ENCODE data around the gene MLEC. TPM values are rescaled to one million over a fixed set of nuclear protein-coding genes. Genes with fewer than 3 reads are reported as not detected.

The MLEC gene
- polyA plus RNA-seq, 1 experiment: 34.3 TPM

DNA sequence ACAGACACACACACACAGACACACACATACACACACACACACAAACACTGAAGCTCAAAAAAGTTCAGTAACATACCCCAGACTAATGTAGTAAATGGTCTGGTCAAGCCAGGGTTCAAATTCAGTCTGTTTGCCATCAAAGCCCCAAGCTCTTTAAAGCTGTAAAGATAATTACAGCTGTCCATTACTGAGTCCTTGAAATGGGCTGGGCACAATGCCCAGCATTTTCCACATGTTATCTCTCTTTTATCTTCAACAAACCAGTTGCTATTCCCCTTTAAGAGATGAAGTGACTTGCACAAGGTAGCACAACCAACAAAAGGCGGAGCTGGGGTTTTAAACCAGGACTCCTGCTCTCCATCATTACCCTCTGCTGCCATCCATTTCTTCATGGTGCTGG is 15.7 kb downstream of the MLEC start:
- CTCF ChIA-PET: interaction anchor here (0.9 to 1.2 kb wide), 2 partner anchors 18 to 56 kb away, joined by 3 to 4 read pairs; no protein-coding TSS in a partner anchor
- no peak for DNase-seq (ENCODE audit: low read depth)
- Histone ChIP-seq H3K36me3 (ENCODE audit: control insufficient read depth, insufficient read depth, low read length) (peaks cover 19% of the 10 kb centered on the region), H3K27me3 (ENCODE audit: control insufficient read depth, insufficient read depth, low read length) (no peaks in the 10 kb centered on the region), H3K4me3 (ENCODE audit: low read depth, low read length) (no peak overlapping the region)
- POLR2A ChIA-PET: no interaction called here
- TF ChIP-seq, protein P1, sequence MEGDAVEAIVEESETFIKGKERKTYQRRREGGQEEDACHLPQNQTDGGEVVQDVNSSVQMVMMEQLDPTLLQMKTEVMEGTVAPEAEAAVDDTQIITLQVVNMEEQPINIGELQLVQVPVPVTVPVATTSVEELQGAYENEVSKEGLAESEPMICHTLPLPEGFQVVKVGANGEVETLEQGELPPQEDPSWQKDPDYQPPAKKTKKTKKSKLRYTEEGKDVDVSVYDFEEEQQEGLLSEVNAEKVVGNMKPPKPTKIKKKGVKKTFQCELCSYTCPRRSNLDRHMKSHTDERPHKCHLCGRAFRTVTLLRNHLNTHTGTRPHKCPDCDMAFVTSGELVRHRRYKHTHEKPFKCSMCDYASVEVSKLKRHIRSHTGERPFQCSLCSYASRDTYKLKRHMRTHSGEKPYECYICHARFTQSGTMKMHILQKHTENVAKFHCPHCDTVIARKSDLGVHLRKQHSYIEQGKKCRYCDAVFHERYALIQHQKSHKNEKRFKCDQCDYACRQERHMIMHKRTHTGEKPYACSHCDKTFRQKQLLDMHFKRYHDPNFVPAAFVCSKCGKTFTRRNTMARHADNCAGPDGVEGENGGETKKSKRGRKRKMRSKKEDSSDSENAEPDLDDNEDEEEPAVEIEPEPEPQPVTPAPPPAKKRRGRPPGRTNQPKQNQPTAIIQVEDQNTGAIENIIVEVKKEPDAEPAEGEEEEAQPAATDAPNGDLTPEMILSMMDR (IDR thresholded peaks at IDR 0.05; ENCODE audit: insufficient read depth, low read depth, low read length): no peak

DNA sequence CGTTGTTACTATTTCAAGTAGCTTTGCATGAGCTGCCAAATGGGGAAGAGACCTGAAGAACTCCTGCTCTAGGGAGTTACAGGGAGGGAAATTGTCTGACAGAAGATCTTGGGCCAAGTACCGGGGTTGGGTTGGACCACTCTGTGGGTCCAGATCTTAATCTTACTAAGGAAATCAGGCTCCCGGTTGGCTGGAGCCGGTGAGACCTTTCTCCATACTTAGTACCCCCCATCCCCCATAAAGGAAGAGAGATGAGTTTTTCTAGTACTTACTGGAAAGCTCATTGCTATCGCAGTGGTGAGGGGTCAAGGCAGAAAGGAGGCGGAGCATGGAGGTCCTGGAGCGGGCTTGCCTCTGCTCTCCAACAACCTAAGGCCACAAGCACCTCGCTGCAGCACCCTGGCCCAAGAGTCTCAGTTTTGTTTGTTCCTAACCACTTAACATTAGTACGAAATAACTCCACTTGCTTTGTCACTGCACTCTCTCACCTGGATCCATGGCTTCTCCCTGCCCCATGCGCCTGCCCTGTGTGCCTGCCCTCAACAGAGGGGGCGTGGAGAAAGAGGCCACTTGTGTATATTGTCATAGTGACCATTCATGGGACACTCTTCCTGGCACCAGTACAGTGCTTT is 16.5 kb downstream of the MLEC start:
- CTCF ChIA-PET: interaction anchor here (0.9 to 1.2 kb wide), 2 partner anchors 17 to 56 kb away, joined by 3 to 4 read pairs; no protein-coding TSS in a partner anchor

DNA sequence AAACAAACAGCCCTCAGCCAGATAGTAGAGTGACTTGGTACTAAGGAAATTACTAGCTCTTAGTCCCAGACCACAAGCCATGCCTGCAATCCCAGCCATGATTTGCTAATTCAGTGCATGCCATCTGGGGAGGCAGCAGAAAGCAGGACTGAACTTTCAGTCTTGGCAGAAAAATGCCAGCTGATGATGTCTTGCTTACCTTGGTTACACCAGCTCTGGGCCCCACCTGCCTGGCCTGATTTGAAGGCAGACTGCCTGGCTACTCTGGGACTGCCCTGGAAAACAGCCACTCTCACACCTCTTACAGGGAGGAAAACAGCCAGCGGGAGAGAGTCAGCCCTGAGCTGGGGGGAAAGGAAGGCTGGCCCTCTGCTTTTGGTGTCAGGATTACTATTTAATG is 18.7 kb downstream of the MLEC start:
- TF ChIP-seq, protein P1 (IDR thresholded peaks at IDR 0.05; ENCODE audit: insufficient read depth, low read depth, low read length): no peak
- ChIA-PET POLR2A (no interaction called here), CTCF (interaction anchor here (0.9 to 1.2 kb wide), 3 partner anchors 18 to 124 kb away, joined by 3 to 4 read pairs (median 4); partner anchors contain the start of gene POP5)
- DNase-seq (ENCODE audit: low read depth): no peak
- H3K27me3 ChIP-seq (ENCODE audit: control insufficient read depth, insufficient read depth, low read length): no peaks in the 10 kb centered on the region
- no peak overlapping the region for H3K4me3 ChIP-seq (ENCODE audit: low read depth, low read length)
- peaks cover 8% of the 10 kb centered on the region for H3K36me3 ChIP-seq (ENCODE audit: control insufficient read depth, insufficient read depth, low read length)

More for the DNA sequence above, 16.5 kb downstream of the MLEC start:
- TF ChIP-seq, protein P1 (IDR thresholded peaks at IDR 0.05; ENCODE audit: insufficient read depth, low read depth, low read length): no peak
- POLR2A ChIA-PET: no interaction called here
- Histone ChIP-seq H3K27me3 (ENCODE audit: control insufficient read depth, insufficient read depth, low read length) (no peaks in the 10 kb centered on the region), H3K36me3 (ENCODE audit: control insufficient read depth, insufficient read depth, low read length) (peaks cover 16% of the 10 kb centered on the region), H3K4me3 (ENCODE audit: low read depth, low read length) (no peak overlapping the region)
- DNase-seq (ENCODE audit: low read depth): no peak

DNA sequence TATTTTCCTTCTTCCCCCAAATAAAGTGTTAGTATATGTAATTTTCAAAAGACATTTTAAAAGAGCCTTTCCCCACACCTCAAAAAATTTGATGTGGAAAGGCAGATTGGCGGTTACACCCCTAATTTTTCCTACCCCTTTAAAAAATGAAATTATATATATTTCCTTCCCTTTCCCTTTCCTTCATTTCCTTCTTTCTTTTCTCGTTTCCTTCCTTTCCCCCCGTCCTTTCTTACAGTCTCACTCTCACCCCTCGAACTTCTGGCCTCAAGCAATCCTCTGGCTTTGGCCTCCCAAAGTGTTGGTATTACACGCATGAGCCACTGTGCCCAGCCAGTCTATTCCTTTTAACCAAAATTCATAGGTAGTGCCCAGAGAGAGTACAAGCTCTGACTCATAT is 19.1 kb downstream of the MLEC start:
- POLR2A ChIA-PET: no interaction called here
- TF ChIP-seq, protein P1 (IDR thresholded peaks at IDR 0.05; ENCODE audit: insufficient read depth, low read depth, low read length): no peak
- DNase-seq (ENCODE audit: low read depth): no peak
- Histone ChIP-seq H3K4me3 (ENCODE audit: low read depth, low read length) (no peak overlapping the region), H3K27me3 (ENCODE audit: control insufficient read depth, insufficient read depth, low read length) (no peaks in the 10 kb centered on the region), H3K36me3 (ENCODE audit: control insufficient read depth, insufficient read depth, low read length) (peaks cover 4% of the 10 kb centered on the region)
- CTCF ChIA-PET: interaction anchor here (1.1 to 1.2 kb wide), 2 partner anchors 57 to 124 kb away, joined by 4 read pairs; partner anchors contain the start of gene POP5

DNA sequence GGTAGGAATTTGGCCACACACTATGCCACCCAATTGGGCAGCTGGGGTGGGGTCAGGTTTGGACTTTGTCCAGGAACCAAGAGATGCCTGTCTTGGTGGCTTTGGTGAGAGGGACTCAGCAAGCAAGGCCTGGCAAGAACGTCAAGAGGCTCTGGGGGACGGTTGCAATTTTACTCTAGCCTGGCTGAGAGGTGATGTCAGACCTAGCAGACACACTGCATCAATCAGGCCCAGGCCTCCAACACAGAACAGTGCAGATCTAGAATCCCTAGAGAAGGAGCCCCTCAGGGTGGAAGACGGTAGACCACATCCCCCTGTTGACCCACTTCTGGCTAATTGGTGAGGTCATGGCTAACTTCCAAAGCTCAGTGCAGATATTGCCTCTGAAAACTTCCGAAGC is 21.7 kb downstream of the MLEC start:
- TF ChIP-seq, protein P1 (IDR thresholded peaks at IDR 0.05; ENCODE audit: insufficient read depth, low read depth, low read length): no peak

More for the DNA sequence above, 21.7 kb downstream of the MLEC start:
- no peaks in the 10 kb centered on the region for H3K27me3 ChIP-seq (ENCODE audit: control insufficient read depth, insufficient read depth, low read length)
- DNase-seq (ENCODE audit: low read depth): no peak
- peaks cover 3% of the 10 kb centered on the region for H3K36me3 ChIP-seq (ENCODE audit: control insufficient read depth, insufficient read depth, low read length)
- ChIA-PET CTCF (interaction anchor here (1.0 to 2.4 kb wide), 5 partner anchors 11 to 126 kb away, joined by 3 to 9 read pairs (median 5); no protein-coding TSS in a partner anchor), POLR2A (no interaction called here)
- no peak overlapping the region for H3K4me3 ChIP-seq (ENCODE audit: low read depth, low read length)
